H1 (cell line): ENCODE measurements around the gene RPS3. TPM values are rescaled to one million over a fixed set of nuclear protein-coding genes. Genes with fewer than 3 reads are reported as not detected.

Experiments used
- BACH1 ChIP-seq: IDR thresholded peaks from 2 replicates; pipeline ENCODE4 v1.6.1; 2012; ENCODE audit warnings: low read length, improper control_type of control experiment
- CBX8 ChIP-seq: fragments of 300-800, 300-1000 bp; sonication (generic); IDR thresholded peaks from 2 replicates; pipeline ENCODE4 v1.7.1; 2016; ENCODE audit warnings: low read depth, low read length, borderline replicate concordance
- EGR1 ChIP-seq: IDR thresholded peaks from 2 replicates; pipeline ENCODE4 v1.6.1; 2011; ENCODE audit warnings: low read depth, low read length, borderline replicate concordance
- RAD21 ChIP-seq, 2 experiments: IDR thresholded peaks in 1 of 2; conservative IDR thresholded peaks in 1 of 2; 2 replicates each; pipeline ENCODE4 v1.6.1; 2011; ENCODE audit warnings: low read depth in 2 of 2, low read length in 2 of 2, improper control_type of control experiment in 1 of 2, inconsistent platforms in 1 of 2, mild to moderate bottlenecking in 1 of 2, moderate library complexity in 1 of 2
- RBBP5 ChIP-seq: IDR thresholded peaks from 2 replicates; pipeline ENCODE4 v1.7.1; 2012; ENCODE audit warnings: low read depth, mild to moderate bottlenecking, inconsistent platforms, low read length, moderate library complexity, borderline replicate concordance
- SAP30 ChIP-seq: fragments of 300-600 bp; sonication (generic); IDR thresholded peaks from 2 replicates; pipeline ENCODE4 v1.7.1; 2012; ENCODE audit warnings: low read length, moderate library complexity, mild to moderate bottlenecking, inconsistent platforms; ENCODE audit not compliant: insufficient read depth, insufficient replicate concordance
- polyA plus RNA-seq, 7 experiments: library from polyadenylated mRNA; depleted of rRNA in 3 of 7; stranded (reverse) in 5 of 7; unstranded in 2 of 7; fragments of >200 nt in 5 of 7; fragments of 200-250 nt in 2 of 7; gene quantifications; 1 replicate in 5 of 7; 2 replicates in 1 of 7; 4 replicates in 1 of 7; pipeline versions ENCODE4 v1.2.1 to v1.2.3, GENCODE V29; 2011 to 2013; ENCODE audit warnings: missing spikeins in 2 of 7, mixed read lengths in 2 of 7
- total RNA-seq: library from RNA; stranded (reverse); fragmentation: NEBNext Ultra II Directional; extraction: Animal tissue kit (Norgen Biotek cat#: 25700); gene quantifications from 2 replicates; pipeline ENCODE4 v1.2.1, GENCODE V29; 2021
- TF ChIP-seq, protein P1 (sequence below): fragments of 300-600 bp; sonication (generic); IDR thresholded peaks from 2 replicates; pipeline ENCODE4 v1.7.1; 2012; ENCODE audit warnings: low read length, moderate library complexity, mild to moderate bottlenecking, inconsistent platforms; ENCODE audit not compliant: insufficient replicate concordance
- TF ChIP-seq, protein P2 (sequence below): IDR thresholded peaks from 2 replicates; pipeline ENCODE4 v1.6.1; 2012; ENCODE audit warnings: inconsistent platforms
- TF ChIP-seq, protein P3 (sequence below): IDR thresholded peaks from 2 replicates; pipeline ENCODE4 v1.6.1; 2011; ENCODE audit warnings: low read length, improper control_type of control experiment

The RPS3 gene
- total and polyA plus RNA-seq, 2 of the 8 experiments (the other 6 are each of a cell fraction or from before 2014, with no cell fraction given): 3,813 to 4,194 TPM

DNA sequence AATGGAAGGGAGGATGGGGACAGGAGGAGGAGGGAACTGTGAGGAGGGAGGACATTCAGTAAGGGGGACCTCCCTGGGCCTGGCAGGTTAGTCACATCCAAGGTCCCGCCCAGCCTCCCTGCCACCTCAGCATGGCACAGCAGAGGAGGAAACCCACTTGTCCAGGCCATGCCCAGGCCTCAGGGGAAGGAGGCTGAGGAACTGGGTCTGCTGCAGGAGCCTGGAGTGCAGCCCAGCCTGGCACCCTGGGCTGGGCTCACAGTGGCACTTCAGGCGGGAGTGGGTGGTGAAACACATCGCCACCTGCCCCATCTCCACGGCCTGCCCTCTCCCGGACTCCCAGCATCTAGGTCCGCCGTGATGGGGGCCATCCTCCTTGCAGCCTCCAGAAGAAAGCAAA lies 50.9 kb downstream of the RPS3 start (continued):
- TF ChIP-seq, protein P1, sequence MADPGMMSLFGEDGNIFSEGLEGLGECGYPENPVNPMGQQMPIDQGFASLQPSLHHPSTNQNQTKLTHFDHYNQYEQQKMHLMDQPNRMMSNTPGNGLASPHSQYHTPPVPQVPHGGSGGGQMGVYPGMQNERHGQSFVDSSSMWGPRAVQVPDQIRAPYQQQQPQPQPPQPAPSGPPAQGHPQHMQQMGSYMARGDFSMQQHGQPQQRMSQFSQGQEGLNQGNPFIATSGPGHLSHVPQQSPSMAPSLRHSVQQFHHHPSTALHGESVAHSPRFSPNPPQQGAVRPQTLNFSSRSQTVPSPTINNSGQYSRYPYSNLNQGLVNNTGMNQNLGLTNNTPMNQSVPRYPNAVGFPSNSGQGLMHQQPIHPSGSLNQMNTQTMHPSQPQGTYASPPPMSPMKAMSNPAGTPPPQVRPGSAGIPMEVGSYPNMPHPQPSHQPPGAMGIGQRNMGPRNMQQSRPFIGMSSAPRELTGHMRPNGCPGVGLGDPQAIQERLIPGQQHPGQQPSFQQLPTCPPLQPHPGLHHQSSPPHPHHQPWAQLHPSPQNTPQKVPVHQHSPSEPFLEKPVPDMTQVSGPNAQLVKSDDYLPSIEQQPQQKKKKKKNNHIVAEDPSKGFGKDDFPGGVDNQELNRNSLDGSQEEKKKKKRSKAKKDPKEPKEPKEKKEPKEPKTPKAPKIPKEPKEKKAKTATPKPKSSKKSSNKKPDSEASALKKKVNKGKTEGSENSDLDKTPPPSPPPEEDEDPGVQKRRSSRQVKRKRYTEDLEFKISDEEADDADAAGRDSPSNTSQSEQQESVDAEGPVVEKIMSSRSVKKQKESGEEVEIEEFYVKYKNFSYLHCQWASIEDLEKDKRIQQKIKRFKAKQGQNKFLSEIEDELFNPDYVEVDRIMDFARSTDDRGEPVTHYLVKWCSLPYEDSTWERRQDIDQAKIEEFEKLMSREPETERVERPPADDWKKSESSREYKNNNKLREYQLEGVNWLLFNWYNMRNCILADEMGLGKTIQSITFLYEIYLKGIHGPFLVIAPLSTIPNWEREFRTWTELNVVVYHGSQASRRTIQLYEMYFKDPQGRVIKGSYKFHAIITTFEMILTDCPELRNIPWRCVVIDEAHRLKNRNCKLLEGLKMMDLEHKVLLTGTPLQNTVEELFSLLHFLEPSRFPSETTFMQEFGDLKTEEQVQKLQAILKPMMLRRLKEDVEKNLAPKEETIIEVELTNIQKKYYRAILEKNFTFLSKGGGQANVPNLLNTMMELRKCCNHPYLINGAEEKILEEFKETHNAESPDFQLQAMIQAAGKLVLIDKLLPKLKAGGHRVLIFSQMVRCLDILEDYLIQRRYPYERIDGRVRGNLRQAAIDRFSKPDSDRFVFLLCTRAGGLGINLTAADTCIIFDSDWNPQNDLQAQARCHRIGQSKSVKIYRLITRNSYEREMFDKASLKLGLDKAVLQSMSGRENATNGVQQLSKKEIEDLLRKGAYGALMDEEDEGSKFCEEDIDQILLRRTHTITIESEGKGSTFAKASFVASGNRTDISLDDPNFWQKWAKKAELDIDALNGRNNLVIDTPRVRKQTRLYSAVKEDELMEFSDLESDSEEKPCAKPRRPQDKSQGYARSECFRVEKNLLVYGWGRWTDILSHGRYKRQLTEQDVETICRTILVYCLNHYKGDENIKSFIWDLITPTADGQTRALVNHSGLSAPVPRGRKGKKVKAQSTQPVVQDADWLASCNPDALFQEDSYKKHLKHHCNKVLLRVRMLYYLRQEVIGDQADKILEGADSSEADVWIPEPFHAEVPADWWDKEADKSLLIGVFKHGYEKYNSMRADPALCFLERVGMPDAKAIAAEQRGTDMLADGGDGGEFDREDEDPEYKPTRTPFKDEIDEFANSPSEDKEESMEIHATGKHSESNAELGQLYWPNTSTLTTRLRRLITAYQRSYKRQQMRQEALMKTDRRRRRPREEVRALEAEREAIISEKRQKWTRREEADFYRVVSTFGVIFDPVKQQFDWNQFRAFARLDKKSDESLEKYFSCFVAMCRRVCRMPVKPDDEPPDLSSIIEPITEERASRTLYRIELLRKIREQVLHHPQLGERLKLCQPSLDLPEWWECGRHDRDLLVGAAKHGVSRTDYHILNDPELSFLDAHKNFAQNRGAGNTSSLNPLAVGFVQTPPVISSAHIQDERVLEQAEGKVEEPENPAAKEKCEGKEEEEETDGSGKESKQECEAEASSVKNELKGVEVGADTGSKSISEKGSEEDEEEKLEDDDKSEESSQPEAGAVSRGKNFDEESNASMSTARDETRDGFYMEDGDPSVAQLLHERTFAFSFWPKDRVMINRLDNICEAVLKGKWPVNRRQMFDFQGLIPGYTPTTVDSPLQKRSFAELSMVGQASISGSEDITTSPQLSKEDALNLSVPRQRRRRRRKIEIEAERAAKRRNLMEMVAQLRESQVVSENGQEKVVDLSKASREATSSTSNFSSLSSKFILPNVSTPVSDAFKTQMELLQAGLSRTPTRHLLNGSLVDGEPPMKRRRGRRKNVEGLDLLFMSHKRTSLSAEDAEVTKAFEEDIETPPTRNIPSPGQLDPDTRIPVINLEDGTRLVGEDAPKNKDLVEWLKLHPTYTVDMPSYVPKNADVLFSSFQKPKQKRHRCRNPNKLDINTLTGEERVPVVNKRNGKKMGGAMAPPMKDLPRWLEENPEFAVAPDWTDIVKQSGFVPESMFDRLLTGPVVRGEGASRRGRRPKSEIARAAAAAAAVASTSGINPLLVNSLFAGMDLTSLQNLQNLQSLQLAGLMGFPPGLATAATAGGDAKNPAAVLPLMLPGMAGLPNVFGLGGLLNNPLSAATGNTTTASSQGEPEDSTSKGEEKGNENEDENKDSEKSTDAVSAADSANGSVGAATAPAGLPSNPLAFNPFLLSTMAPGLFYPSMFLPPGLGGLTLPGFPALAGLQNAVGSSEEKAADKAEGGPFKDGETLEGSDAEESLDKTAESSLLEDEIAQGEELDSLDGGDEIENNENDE: no peak
- TF ChIP-seq SAP30 (no peak), BACH1 (no peak), CBX8 (no peak), RAD21 (IDR thresholded peaks at IDR 0.05 in 1 of 2, conservative IDR thresholded peaks at IDR 0.05 in 1 of 2; ENCODE audit: low read depth in 2 of 2, low read length in 2 of 2) (no peak), EGR1 (no peak), RBBP5 (no peak)
- TF ChIP-seq, protein P2, sequence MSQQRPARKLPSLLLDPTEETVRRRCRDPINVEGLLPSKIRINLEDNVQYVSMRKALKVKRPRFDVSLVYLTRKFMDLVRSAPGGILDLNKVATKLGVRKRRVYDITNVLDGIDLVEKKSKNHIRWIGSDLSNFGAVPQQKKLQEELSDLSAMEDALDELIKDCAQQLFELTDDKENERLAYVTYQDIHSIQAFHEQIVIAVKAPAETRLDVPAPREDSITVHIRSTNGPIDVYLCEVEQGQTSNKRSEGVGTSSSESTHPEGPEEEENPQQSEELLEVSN: no peak
- TF ChIP-seq, protein P3, sequence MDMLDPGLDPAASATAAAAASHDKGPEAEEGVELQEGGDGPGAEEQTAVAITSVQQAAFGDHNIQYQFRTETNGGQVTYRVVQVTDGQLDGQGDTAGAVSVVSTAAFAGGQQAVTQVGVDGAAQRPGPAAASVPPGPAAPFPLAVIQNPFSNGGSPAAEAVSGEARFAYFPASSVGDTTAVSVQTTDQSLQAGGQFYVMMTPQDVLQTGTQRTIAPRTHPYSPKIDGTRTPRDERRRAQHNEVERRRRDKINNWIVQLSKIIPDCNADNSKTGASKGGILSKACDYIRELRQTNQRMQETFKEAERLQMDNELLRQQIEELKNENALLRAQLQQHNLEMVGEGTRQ: no peak
